GM18907 (cell line): ENCODE results near the gene B4GALT5.
"Not testable (repeated sequence)": the region's sequence is repeated elsewhere in the genome, so short reads cannot be mapped to it uniquely, and the experiment has no call there.

Experiments used
- ATAC-seq: cut with Tn5 transposase; IDR thresholded peaks from one replicate; pipeline ENCODE4 v1.9.1; 2021; ENCODE audit warnings: mild to moderate bottlenecking, moderate library complexity; ENCODE audit not compliant: unreplicated experiment

Gene B4GALT5

DNA sequence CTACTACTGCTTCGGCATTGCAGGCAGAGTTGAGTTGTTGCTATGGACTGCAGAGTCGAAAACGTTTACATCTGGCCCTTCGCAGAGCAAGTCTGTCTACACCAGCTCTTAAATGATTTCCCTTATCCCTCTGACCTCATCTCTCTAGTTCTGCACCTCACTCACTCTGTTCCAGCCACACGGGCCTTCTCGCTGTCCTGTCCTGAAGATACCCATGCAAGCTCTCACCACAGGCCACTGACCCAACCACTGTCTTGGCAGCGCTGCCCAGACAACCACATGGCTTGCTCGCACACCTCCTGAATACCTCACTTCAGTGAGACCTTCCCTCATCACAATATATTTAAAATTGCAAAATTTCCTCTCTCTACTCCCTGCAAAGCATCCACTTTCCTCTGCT is 31.4 kb downstream of the B4GALT5 start:
- no peak for ATAC-seq

DNA sequence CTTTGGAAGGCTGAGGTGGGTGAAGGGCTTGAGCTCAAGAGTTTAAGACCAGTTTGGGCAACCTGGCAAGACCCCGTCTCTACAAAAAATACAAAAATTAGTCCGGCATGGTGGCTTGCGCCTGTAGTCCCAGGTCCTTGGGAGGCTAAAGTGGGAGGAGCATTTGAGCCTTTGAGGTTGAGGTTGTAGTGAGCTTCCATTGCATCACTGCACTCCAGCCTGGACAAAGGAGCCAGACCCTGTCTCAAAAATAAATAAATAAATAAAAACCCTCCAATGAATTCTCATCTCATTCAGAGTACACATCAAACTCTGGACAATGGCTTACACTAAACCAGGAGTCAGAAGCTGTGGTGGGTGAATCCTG is 31.8 kb downstream of the B4GALT5 start:
- no peak for ATAC-seq

DNA sequence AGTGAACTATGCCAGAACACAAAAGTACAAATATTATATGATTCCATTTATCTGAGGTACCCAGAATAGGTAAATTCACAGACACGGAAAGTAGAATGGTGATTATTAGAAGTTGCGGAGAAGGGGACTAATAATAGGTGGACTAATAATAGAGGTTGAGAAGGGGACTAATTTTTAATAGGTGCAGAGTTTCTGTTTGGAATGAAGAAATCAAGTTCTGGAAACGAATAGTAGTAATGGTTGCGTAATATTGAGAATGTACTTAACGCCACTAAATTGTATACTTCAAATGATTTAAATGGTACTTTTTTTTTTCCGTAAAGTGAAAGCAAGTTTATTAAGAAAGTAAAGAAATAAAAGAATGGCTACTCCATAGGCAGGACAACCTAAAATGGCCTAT is 33.2 kb downstream of the B4GALT5 start:
- ATAC-seq, result no peak

DNA sequence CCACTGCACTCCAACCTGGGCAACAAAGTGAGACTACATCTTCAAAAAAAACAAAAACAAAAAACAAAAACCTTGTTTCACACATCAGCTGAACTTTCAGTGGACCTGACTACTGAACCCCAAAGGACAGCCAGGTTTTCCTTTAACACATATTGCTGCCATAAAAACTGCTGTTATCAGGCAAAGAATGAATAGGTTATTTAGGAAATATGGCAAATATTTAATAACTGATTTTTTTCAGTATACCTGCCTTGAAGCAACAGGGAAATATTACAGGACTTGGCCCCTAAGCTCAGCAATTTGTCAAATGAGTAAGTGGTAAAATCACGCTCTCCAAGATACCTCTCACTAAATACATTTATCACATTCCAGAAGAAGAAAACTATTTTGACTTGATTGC is 34.0 kb downstream of the B4GALT5 start:
- ATAC-seq, result no peak

DNA sequence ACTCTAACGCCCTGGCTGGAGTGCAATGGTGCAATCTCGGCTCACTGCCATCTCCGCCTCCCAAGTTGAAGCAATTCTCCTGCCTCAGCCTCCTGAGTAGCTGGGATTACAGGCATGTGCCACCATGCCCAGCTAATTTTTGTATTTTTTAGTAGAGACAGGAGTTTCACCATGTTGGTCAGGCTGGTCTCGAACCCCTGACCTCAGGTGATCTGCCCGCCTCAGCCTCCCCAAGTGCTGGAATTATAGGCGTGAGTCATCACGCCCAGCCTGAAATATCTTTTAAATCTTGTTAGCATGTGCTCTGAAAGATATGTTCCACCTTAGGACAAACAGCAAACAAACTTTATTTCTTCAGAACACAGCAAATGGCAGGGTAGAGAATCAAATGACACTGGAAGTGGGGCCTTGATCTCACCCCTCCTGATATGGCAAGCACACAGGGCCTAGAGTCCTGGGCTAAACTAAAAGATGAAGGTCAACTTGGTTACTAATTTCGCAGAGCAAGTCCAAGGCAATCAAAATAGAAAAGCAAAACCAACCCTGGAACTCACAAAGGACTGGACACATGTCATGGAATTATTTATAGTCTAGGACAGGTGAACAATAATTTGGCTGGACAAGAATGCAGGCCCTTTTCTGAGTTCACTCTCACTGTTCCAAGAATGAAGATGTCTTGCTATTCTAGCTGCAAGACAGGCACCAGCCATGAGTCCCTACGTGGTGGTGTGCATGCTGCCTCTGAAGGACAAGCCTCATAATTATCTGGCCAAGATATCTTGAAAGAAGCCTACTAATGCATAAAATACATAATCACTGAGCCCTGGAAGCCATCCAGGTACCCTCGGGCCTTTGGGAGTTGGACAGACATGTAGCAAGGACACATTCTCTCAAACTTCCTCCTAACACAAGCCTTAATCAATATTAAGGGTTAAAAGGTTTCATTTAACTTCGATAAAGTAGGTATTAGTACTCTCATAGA is 35.6 kb downstream of the B4GALT5 start:
- no peak for ATAC-seq

DNA sequence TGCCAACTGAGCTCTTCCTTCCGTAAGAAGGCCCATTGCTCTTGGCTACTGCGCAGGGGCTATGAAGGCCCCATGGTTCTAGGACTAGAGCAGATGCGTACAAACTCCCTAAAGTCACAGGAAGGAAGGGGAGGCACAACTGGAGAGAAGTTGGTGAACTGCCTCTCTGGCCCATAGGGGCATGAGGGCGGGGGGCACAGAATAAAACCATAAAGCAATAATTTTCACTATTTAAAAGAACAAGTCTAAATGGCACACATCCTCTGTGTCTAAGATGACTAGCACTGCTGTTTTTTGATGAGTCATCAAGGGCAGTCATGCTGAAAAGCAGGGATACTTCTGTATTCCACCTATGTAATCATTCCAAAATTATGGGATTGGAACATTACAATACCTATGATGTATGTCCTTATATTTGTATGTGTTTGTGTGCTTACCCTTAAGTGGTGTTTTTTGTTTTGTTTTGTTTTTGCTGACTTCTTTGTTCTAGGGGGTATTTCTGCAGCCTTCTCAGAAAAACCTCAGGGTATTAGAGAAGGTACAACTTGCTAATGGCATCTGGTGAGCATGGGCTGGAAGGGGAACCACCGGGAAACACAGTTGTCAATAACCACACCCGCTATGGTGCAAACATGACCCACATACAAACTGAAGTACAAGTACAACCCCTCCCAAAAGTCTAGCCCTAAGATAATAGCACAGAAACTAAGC is 36.9 kb downstream of the B4GALT5 start:
- ATAC-seq, result peak; percentile 58

DNA sequence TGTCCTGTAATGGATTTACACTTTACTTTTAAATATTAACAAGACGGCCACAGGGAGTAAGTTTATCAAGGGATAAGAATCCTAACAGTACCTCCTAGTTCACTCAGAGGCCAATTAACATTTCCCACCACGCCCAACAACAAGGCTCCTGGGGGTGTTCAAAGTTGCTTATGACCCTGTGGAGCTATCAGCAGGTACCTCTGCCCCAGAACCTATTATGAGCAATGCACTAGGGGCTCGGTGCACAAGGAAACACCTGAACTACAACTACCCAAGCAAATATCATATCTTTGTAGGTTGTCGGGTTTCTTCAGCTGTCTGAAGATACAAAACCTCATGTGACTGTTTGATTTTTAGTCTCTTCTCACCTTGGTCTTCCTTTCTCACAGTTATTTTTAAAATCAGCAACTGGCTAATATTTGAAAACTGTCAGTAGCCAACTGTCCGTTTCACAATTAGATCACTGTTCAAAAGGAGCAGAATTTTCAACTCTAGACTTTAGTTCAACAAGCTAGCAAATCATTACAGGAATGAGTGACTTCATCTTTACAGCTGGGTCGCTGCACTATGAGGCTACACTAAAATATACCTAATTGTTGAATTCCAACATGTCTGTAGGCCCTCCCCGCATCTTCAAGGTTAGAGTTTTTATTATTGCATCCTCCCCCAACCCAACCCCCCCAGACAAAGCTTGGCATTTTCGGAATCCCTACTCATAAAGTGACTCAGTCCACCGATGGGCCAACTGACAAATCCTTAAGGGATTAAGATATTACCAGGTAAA is 38.1 kb downstream of the B4GALT5 start:
- peak; percentile 56 for ATAC-seq

DNA sequence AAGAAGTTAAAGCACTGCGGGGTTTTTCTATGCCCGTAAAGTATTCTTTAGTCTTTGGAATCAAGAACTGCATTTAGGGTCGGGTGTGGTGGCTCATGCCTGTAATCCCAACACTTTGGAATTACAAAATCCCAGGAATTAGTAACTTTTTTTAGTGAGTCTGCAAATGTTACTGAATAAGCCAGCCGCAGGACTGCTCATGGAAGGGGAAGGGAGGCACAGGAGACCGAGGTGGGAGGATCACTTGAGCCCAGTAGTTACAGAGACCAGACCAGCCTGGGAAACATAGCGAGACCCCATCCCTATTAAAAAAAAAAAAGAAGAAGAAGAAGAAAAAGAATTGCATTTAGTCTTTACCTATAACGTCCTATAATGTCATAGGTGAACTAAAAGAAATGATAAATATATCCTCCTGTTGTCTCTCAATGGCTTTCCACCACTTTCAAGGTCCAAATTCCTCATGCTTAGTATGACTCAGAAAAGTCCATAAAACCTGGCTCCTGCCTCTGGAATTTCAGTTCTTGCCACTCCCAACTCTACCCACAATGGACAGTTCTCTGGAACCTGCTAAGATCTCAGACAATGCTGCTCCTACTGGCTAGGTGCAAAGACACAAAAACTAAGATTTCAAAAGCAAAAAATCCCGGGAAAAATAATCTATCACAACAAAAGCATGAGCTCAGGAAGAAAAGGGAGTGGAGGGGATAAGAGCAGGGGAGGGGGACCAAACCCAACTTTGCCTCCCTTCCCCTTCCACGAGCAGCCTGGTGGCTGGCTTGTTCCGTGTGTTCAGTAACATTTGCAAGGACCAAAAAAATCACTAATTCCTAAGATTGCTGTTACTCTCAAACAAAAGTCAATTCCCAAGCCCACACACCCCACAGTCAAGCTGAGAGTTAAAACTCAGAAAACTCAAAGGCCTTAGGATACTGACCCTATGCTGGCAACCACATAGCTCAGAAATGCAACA is 39.0 kb downstream of the B4GALT5 start:
- ATAC-seq, result no peak

DNA sequence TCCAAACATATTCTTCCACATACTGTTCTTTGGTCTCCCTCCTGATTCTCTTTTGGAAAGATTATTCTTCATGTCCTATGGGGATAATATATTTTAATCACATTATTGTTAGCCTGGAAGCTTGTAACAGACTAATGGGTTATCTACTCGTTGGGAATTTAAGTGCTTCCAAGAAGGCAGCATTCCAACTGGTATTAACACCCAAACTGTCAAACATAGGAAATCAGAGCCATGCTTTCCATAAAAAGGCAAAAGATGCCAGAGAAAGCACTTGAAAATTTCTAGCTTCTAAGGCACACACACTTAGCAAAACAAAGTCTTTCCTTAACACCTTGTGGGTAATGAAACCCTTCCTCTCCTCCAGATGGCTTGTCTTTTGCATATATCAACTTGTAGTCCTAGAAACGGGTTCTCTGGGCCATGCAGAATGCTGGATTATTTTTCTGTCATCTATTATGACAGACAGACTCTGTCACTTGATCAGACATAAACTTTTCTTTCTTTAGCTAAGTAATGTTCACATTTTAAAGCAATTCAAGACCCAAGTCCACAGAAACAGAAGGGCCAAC is 41.5 kb downstream of the B4GALT5 start:
- ATAC-seq, result no peak

DNA sequence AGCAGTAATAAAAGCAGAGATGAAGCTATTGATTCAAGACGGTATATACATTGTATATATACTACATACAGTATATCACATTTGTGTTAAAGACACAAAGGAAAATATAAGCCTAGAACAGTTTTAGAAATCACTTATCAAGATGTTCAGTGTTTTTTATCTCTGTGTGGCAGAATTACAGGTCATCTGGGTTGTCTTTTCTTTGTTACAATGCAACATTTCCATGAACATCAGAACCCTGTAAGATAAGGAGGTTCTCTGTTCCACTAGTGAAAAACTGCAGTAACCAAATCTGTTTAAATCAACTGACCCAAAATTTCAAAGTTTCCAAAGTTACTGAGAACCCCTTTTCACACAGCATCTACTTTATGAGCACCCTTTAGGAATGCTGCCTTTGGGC is 42.2 kb downstream of the B4GALT5 start:
- ATAC-seq, result no peak

DNA sequence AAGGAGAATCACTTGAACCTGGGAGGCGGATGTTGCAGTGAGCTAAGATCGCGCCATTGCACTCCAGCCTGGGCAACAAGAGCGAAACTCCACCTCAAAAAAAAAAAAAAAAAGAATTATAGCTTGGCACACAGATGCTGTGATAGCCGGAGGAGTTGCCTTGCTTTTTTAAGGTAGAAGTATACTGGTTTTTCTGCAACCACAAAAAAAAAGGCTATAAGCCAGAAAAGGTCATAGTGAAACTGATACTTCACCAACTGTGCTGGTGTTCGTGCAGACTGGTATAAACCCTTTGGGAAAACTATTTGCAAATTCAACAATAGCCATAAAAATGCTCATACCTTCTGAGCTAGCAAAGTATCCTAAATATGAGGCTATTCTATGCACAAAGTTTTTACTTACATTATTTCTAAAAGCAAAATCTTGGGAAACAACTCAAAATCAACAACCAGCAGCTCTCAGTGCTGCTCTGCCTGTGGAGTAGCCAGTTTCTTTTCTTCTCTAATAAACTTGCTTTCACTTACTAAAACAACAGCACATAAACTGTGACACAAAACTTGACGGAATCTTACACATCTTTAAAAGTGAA is 44.0 kb downstream of the B4GALT5 start:
- ATAC-seq, result peak; percentile 62

DNA sequence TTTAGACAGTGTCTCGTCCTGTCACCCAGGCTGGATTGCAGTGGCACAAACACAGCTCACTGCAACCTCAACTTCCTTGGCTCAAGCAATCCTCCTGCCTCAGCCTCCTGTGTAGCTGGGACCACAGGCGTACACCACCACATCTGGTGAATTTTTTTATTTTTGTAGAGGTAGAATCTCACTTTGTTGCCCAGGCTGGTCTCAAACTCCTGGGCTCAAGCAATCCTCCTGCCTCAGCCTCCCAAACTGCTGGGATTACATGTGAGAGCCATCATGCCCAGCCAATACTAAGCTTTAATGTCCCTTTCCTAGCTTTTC is 44.8 kb downstream of the B4GALT5 start:
- not testable (repeated sequence) for ATAC-seq

DNA sequence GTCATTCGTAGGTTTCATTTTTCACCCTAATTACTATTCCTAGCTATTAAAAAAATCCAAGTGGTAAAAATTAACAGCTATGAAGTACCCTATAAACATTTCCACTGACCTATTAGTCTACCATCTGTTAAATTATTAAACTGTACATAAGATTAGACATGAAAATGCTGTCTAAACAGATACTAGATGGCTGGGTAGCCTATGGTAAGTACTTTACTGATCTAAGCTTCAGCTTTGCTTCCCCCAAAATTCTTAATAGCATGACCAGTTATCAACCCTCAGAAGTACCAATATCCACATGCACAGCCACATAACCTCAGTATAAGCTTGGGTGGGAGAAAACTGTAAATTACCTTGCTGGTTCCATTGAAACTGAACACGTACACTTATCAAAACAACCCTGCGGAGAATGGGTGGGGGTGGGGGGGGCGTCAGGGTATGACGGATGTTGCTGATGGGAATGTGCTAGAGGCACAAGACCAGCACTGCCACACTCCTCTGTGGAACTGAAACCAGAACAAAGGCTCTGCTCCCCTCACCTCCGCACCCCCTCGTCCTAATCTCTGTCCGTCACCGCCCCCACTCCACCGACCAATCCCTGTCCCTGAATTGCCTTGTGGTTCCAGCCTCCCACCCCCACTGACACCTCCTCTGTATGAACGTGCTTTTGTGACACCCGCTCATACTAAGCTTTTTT is 45.3 kb downstream of the B4GALT5 start:
- ATAC-seq, result peak; percentile 68

DNA sequence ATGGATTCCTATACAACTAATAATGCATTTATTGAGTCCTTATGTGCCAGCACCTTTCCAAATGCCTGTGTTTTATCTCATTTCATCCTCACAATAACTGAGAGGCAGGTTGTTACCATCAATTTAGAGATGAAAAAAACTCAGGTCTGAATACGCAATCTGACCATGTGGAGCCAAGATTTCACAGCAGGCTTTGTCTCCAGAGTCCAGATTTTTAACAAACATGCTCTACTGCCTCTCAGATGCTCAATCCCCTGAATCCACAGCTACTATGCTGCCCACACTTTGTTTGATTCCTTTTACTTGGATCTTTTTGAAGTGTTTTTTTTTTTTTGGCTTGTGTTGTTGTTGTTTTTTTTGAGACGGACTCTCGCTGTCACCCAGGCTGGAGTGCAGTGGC is 46.8 kb downstream of the B4GALT5 start:
- ATAC-seq, result no peak

DNA sequence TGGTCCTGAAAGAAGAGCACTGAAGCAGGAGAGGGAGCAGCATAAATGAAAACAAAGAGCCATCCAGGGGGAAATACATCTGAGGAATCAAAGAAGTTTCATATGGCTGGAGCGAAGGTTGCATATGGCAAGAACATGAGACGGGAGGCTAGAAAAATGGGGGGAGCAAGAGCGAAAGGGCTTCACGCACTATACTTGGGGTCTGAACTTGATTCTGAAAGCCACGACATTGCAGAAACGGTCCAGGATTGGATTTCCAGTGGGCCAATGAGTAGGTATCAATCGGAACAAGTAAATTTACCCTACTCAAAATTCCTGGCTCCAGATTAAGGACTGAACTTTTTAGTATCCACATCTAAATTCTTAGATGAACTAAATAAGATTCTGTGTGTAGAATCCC is 47.9 kb downstream of the B4GALT5 start:
- ATAC-seq, result no peak

DNA sequence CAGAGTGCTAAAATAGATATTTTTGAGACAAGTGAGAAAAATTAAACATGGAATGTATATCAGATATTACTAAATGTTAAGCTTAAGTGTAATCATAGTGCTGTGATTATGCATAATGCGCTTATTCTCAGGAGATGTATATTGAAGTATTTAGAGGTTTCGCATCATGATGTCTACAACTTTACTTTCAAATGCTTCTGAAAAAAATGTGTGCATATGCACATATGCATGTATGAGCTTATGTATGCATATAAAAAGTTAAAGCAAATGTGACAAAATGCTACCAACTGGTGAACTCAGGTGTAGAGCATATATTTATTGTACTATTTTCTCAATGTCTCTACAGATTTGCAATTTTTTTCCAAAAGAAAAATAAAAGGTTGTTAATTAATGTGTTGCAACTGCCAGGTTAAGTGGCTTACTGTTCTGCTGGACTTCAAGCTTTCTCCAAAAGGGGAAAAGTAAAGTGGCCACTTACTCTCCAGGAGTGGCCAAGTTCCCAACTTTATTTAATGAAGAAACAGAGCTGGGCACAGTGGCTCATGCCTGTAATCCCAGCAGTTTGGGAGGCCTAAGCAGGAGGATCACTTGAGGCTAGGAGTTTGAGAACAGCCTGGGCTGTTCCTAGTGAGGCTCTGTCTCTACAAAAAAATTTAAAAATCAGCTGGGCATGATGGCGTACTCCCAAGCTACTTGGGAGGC is 48.9 kb downstream of the B4GALT5 start:
- ATAC-seq, result no peak

DNA sequence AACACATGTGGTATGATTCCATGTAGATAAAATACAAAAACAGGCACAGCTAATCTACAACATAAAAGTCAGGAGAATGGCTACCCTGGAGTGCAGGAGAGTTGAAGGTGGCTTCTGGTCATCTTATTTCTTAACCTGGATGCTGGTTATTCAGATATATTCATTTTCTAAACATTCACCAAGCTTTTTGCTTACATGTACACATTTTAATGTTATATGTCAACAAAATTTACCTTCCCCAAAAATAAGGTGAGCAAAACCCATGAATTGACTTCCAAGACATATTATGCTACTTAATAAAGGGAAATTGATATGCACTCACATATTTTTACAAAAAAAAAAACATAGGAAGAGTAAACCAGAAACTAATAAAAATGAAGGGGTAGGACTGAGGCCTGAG is 50.6 kb downstream of the B4GALT5 start:
- ATAC-seq, result no peak

DNA sequence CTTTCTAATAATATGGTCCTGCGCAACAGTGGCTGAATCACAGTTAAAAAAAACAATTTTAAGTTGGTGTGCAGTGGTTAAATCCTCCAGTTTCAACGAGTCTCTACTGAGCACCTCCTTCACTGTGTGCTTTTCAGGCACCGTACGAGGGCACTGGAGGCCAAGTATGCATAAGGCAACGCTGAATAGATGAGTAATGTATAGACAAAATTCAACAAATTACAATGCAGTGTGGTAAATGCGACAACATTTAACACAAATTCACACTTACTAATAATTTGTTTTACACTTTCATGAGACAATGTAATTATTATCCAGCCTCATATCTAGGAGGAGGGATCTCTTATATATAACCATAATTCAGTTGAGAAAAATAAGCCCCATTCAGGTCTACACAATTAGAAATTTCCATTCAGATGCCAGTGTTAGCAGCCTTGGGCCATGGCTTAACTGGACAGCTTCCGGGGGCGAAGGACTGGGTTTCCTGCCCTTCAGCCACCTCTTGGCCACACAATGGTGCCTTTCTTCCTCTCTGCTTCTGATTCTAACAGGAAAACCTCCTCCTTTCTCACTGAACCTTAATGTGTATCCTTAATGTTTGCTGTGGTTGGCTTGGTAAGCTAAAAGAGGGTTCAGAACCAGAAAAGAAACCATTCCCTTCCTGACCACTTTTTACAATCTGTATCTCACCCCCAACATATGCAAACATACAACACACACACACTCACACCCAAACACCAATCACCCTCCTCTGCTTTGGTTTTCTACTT is 51.9 kb downstream of the B4GALT5 start:
- no peak for ATAC-seq
